GM19328 (cell line): Measurements from ENCODE around the gene ATP2A2.
"Not testable (repeated sequence)": the region's sequence is repeated elsewhere in the genome, so short reads cannot be mapped to it uniquely, and the experiment has no call there.

ENCODE experiments used
- ATAC-seq: cut with Tn5 transposase; IDR thresholded peaks from one replicate; pipeline ENCODE4 v1.9.1; 2021; ENCODE audit warnings: mild to moderate bottlenecking, moderate library complexity; ENCODE audit not compliant: unreplicated experiment

ATP2A2 gene

DNA sequence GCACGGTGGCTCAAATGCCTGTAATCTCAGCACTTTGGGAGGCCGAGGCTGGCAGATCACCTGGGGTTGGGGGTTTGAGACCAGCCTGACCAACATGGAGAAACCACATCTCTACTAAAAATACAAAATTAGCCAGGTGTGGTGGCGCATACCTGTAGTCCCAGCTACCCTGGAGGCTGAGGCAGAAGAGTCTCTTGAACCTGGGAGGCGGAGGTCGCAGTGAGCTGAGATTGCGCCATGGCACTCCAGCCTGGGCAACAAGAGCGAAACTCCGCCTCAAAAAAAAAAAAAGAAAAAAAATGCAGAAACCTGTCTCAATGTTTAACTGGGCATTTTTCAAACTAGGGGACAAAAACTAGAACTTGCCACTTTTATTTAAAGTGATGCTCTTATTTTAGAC, 59.2 kb downstream of the ATP2A2 start:
- ATAC-seq: not testable (repeated sequence)

GRCh38 chr12:110340706-110341105, 59.7 kb downstream of the ATP2A2 start:
- ATAC-seq: no peak

DNA sequence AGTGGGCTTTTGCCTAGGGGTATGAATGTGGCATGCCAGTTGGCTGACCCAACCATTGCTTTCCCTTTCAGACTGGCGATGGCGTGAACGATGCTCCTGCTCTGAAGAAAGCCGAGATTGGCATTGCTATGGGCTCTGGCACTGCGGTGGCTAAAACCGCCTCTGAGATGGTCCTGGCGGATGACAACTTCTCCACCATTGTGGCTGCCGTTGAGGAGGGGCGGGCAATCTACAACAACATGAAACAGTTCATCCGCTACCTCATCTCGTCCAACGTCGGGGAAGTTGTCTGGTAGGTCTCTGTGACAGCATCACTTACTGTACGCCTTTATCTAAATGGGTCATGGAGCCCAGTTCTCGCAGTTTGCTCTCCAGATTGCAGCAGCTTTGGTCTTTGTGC, 61.1 kb downstream of the ATP2A2 start:
- ATAC-seq: no peak

DNA sequence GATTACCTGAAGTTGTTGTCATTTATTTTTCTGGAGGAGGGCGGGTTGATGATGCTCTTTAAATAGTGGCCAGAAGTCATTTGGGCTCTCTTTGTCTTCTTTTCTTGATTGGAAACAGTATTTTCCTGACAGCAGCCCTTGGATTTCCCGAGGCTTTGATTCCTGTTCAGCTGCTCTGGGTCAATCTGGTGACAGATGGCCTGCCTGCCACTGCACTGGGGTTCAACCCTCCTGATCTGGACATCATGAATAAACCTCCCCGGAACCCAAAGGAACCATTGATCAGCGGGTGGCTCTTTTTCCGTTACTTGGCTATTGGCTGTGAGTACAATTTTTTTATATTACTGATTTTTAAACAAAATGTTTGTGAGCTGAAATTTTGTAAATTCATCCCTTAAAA, 62.1 kb downstream of the ATP2A2 start:
- ATAC-seq: no peak

DNA sequence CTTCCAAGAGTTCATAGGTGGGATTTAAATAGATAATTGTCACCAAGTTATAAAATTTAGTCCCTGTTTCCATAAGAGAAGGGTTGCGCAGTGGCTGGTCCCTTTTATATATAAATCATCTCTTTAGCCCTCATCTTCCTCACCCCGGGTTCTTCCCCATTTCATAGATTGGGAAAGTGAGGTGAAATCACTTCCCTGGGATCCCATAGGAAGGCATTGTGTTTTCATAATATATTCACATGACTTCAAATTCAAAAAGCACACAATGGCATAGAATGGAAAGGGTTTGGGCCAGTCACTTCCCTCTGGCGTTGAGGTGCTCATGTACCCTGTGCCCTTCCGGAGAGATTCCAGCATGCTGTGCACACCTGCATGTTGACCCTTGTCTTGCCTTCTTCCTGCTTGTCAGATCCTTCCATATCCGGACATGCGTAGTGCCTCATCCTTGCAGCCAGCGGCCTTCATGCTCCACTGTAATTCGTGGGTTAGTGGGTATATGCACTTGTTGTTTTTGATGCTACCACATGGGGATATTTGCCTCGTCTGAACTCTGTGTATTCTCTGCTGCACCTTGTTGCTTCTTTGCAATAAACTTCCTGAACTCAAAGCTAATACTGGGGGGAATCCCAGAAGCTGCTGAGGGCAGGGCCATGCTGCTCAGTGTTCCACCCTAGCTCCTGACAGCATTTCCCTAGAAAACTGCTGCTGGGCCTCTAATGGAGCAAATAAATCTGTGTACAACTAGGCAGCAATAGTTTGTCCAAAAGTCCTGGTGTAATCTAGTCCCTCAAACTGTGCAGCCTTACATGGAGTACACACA, 62.9 kb downstream of the ATP2A2 start:
- no peak for ATAC-seq

GRCh38 chr12:110344657-110345056, 63.6 kb downstream of the ATP2A2 start:
- no peak for ATAC-seq

DNA sequence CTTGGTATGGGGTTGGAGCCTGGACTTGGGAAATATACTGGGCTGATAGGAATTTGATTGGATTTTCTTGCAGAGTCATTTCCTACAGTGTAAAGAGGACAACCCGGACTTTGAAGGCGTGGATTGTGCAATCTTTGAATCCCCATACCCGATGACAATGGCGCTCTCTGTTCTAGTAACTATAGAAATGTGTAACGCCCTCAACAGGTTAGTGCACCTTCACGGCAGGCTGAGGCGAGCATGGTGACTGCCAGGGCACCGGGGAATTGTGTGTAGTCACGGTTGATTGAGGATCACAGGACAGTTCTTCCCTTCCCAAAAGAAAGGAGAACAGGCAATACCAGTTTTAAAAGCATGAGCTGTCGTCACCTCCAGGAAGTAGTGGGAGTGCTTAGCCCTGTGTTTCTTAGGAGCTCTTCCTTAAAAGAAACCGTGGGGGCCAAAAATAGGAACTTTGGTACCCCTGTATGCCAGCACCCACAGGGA, 64.2 kb downstream of the ATP2A2 start:
- no peak for ATAC-seq

- ATAC-seq: no peak
Observed at GRCh38 chr12:110345963-110346362, 64.9 kb downstream of the ATP2A2 start.

DNA sequence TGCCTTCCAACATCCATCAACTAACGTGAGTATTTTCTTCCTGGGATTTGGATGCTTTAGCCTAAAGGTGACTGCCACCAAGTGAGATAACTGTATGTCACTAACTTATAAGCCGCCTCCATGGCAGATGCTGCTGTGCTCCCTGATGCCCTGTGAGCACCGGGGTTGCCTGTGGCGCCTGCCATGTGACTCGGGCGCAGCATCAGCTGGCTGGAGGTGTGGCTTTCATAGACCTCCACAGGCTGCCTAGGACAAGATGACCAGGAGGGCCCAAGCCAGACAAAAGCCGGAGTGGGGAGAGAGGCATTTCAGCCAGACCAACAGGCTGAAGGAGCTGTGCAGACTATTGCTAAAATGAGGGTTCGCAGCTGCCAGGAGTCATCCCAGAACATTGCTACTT, 66.7 kb downstream of the ATP2A2 start:
- no peak for ATAC-seq

DNA sequence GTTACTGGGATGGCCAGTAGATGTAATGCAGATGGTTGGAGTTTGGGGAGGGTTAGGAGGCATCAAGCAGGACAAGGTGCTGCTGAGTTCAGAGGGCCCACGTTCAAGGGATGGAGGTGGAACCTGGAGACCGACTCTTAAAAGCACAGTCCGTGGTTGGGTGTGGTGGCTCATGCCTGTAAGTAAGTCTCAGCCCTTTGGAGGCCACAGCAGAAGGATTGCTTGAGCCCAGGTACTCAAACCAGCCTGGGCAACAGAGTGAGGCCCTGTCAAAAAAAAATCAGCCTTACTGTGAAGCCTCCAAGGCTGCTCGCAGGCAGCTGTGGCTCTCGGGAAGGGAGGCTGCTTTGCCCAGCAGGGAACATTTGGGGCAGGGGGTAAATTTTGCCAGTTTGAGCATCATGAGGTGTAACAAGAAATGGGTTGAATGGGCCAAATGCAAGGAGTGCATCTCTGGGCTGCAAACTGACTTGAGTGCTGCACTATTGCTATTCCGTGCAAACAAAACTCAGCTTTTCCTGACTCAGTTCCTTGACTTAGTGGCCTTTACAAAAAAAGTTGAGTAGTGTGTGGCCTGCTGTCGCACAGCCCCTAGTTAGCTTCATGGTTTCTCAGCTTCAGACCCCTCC, 67.5 kb downstream of the ATP2A2 start:
- no peak for ATAC-seq

- no peak for ATAC-seq
Observed at GRCh38 chr12:110349096-110349495, 68.0 kb downstream of the ATP2A2 start.

- ATAC-seq: no peak
Observed at GRCh38 chr12:110349514-110350151, 68.6 kb downstream of the ATP2A2 start.

- no peak for ATAC-seq
Observed at GRCh38 chr12:110351119-110351518, 70.1 kb downstream of the ATP2A2 start.

- ATAC-seq: no peak
Observed at GRCh38 chr12:110352401-110352800, 71.4 kb downstream of the ATP2A2 start.

GRCh38 chr12:110353211-110353965, 72.3 kb downstream of the ATP2A2 start:
- no peak for ATAC-seq

DNA sequence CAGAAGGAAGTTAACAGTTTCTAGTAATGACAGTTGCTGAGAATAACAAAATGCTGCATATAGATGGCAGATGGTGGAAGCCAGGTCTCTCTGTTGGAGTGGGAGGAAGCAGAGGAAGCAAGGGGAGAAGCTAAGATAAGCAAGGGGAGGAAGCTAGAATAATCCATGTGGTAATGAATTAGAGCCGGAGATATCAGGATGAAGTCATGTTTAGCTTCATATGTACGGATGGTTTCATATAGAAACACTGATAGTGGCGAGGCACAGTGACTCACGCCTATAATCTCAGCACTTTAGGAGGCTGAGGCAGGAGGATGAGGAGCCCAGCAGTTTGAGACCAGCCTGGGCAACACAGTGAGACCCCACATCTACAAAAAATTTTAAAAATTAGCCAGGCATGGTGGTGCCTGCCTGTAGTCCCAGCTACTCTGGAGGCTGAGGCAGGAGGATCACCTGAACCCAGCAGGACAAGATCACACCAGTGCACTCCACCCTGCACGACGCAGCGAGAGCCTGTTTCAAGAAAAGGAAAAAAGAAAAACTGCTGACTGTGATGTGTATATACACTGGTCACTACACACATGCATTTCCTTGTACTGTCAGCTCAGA, 73.2 kb downstream of the ATP2A2 start:
- no peak for ATAC-seq

- no peak for ATAC-seq
Observed at GRCh38 chr12:110355073-110355472, 74.0 kb downstream of the ATP2A2 start.

DNA sequence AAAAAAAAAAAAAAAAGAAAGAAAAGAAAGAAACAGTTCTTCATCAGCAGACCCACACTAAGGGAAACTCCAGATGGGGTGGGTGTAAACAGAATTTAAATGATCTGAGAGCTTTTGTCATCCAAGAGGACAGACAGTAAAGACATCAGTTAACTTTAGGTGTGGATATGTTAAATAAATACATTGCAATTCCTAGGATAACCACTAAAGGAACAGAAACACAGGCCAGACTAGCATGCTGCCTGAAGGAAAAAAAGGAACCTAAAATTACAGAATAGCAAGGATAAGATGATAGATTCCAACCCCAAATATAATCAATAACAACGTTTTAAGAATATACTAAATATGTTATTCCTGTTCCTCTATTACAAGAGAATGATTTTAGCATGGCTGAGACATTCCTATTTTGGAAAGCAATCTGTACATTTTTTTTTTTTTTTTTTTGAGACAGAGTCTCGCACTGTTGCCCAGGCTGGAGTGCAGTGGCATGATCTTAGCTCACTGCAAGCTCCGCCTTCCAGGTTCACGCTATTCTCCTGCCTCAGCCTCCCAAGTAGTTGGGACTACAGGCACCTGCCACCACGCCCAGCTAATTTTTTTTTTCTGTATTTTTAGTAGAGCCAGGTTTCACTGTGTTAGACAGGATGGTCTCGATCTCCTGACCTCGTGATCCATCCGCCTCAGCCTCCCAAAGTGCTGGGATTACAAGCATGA, 77.5 kb downstream of the ATP2A2 start:
- ATAC-seq: not testable (repeated sequence)

GRCh38 chr12:110361216-110361615, 80.2 kb downstream of the ATP2A2 start:
- ATAC-seq: no peak
